Loucy (cell line): ENCODE measurements around the gene AMZ1.

ENCODE experiments used
- CTCF ChIP-seq: fragments of 200-600 bp; sonication (generic); conservative IDR thresholded peaks from 2 replicates; pipeline ENCODE4 v1.5.1; 2014; ENCODE audit warnings: mild to moderate bottlenecking, antibody characterized with exemption, low read length
- EZH2phosphoT487 ChIP-seq: fragments of 200-600 bp; IDR thresholded peaks from 2 replicates; pipeline ENCODE4 v1.6.1; 2018; ENCODE audit warnings: antibody characterized with exemption, mild to moderate bottlenecking, moderate library complexity, borderline replicate concordance

DNA sequence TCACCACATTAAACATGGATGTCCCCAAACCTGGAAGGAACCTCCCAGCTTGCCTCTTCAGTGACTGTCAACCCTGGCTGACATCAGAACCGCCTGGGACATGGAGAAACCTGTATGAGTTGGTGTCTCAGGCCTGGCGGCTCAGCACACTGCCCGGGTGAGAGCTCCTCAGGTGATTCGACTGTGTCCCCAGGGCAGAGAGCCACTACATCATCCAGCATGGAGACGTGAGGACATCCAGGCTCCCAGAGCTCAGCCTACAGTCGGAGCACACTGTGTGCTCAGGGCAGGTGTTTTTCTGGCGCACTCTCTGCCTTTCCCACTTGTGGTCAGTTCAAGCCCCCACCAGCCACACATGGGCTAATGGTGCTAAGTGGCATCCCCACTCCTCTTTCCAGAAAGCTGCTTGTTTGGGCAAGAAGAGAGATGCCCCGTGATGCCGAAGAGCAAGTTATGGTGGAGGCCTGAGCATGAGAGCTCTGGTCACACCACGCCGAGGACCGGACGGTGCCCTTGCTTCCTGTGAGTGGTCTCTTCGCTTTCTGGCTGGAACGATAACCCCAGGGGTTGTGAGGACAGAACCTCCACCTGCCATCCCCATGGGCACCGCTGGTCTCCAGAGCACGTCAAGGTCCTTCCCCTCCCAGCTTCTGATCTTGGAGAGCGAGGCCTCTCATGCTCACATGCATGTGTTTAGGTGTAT lies 38.5 kb downstream of the AMZ1 start:
- TF ChIP-seq EZH2phosphoT487 = no peak
- no peak for TF ChIP-seq CTCF
